HEK293 (cell line): ENCODE data around the gene MSH5.

ENCODE experiments used
- CTCF ChIA-PET: fragments of 350-600 bp; formaldehyde crosslinking; extraction: SDS; loops from one replicate; lab custom pipeline; 2021; ENCODE audit warnings: antibody characterized with exemption; lab: Yijun Ruan, JAX
- POLR2A ChIA-PET: fragments of 300-600 bp; formaldehyde crosslinking; extraction: SDS; loops from one replicate; lab custom pipeline; 2020; ENCODE audit warnings: antibody characterized with exemption, inconsistent platforms; lab: Yijun Ruan, JAX
- H3K27ac ChIP-seq: fragments of 200-500 bp; sonication (Bioruptor generic); 2 replicates; pipeline ENCODE4 v1.5.1; 2014; ENCODE audit warnings: low read depth, low read length, control low read depth, inconsistent platforms; ENCODE audit errors: extremely low read depth
- H3K36me3 ChIP-seq, 2 experiments: fragments of 200-500 bp in 1 of 2; sonication (Bioruptor generic) in 1 of 2; 1 replicate in 1 of 2; 2 replicates in 1 of 2; pipeline ENCODE4 v1.5.1; 2014 to 2017; ENCODE audit warnings: inconsistent platforms in 2 of 2, low read length in 2 of 2; ENCODE audit not compliant: control insufficient read depth in 2 of 2, insufficient read depth in 1 of 2
- H3K4me1 ChIP-seq: fragments of 200-500 bp; sonication (Bioruptor generic); 2 replicates; pipeline ENCODE4 v1.5.1; 2014; ENCODE audit warnings: mild to moderate bottlenecking, low read length, inconsistent platforms; ENCODE audit not compliant: control insufficient read depth, insufficient read depth
- H3K4me3 ChIP-seq: 2 replicates; pipeline ENCODE4 v1.5.1; 2011; ENCODE audit warnings: low read depth, mild to moderate bottlenecking, control low read depth, low read length, moderate library complexity
- H3K9me3 ChIP-seq: fragments of 200-500 bp; sonication (Bioruptor generic); 2 replicates; pipeline ENCODE4 v1.5.1; 2014; ENCODE audit warnings: low read depth, low read length, inconsistent platforms; ENCODE audit not compliant: control insufficient read depth, insufficient read depth
- CTCF ChIP-seq: fragments of 450-650 bp; formaldehyde crosslinking; IDR thresholded peaks from 2 replicates; pipeline ENCODE4 v1.5.1; 2016; ENCODE audit warnings: missing biosample characterization, missing genetic modification characterization
- EGR2 ChIP-seq: fragments of 450-650 bp; formaldehyde crosslinking; IDR thresholded peaks from 2 replicates; pipeline ENCODE4 v1.5.1; 2016; ENCODE audit warnings: low read depth, missing biosample characterization, missing genetic modification characterization
- KLF17 ChIP-seq: fragments of 450-650 bp; formaldehyde crosslinking; IDR thresholded peaks from 2 replicates; pipeline ENCODE4 v1.5.1; 2016; ENCODE audit warnings: missing biosample characterization, missing genetic modification characterization
- PATZ1 ChIP-seq: fragments of 450-650 bp; formaldehyde crosslinking; IDR thresholded peaks from 2 replicates; pipeline ENCODE4 v1.5.1; 2016; ENCODE audit warnings: missing biosample characterization, missing genetic modification characterization
- PRDM10 ChIP-seq: fragments of 450-650 bp; formaldehyde crosslinking; IDR thresholded peaks from 2 replicates; pipeline ENCODE4 v1.5.1; 2016; ENCODE audit warnings: missing biosample characterization, missing genetic modification characterization
- SP7 ChIP-seq: fragments of 450-650 bp; formaldehyde crosslinking; IDR thresholded peaks from 2 replicates; pipeline ENCODE4 v1.5.1; 2016; ENCODE audit warnings: missing biosample characterization, missing genetic modification characterization
- ZBTB17 ChIP-seq: fragments of 450-650 bp; formaldehyde crosslinking; IDR thresholded peaks from 2 replicates; pipeline ENCODE4 v1.5.1; 2016; ENCODE audit warnings: missing biosample characterization, missing genetic modification characterization
- ZBTB48 ChIP-seq: fragments of 450-650 bp; formaldehyde crosslinking; IDR thresholded peaks from 2 replicates; pipeline ENCODE4 v1.5.1; 2016; ENCODE audit warnings: missing biosample characterization, missing genetic modification characterization
- ZFHX2 ChIP-seq: fragments of 450-650 bp; formaldehyde crosslinking; conservative IDR thresholded peaks from 2 replicates; pipeline ENCODE4 v1.5.1; 2016; ENCODE audit warnings: missing biosample characterization, missing genetic modification characterization
- ZFP3 ChIP-seq: fragments of 450-650 bp; formaldehyde crosslinking; IDR thresholded peaks from 2 replicates; pipeline ENCODE4 v1.5.1; 2016; ENCODE audit warnings: low read depth, missing biosample characterization, missing genetic modification characterization
- ZNF335 ChIP-seq: fragments of 450-650 bp; formaldehyde crosslinking; conservative IDR thresholded peaks from 2 replicates; pipeline ENCODE4 v1.5.1; 2016; ENCODE audit warnings: missing biosample characterization, missing genetic modification characterization
- ZNF350 ChIP-seq: fragments of 450-650 bp; formaldehyde crosslinking; IDR thresholded peaks from 2 replicates; pipeline ENCODE4 v1.5.0; 2017; ENCODE audit warnings: missing biosample characterization, mild to moderate bottlenecking, missing genetic modification characterization
- ZNF362 ChIP-seq: fragments of 450-650 bp; formaldehyde crosslinking; IDR thresholded peaks from 2 replicates; pipeline ENCODE4 v1.5.1; 2016; ENCODE audit warnings: missing biosample characterization, missing genetic modification characterization
- ZNF398 ChIP-seq: fragments of 450-650 bp; formaldehyde crosslinking; IDR thresholded peaks from 2 replicates; pipeline ENCODE4 v1.5.1; 2017; ENCODE audit warnings: missing biosample characterization, missing genetic modification characterization
- ZNF626 ChIP-seq: fragments of 450-650 bp; sonication (Bioruptor Pico); formaldehyde crosslinking; IDR thresholded peaks from 2 replicates; pipeline ENCODE4 v1.5.1; 2018; ENCODE audit warnings: missing biosample characterization, missing genetic modification characterization, inconsistent platforms
- ZNF629 ChIP-seq: fragments of 450-650 bp; formaldehyde crosslinking; IDR thresholded peaks from 2 replicates; pipeline ENCODE4 v1.5.1; 2017; ENCODE audit warnings: missing biosample characterization, missing genetic modification characterization

The MSH5 gene

GRCh38 chr6:31791324-31792089 is 51.7 kb downstream of the MSH5 start:
- Histone ChIP-seq H3K9me3 (no peaks in the 10 kb centered on the region), H3K4me3 (no peak overlapping the region), H3K27ac (no peak overlapping the region), H3K36me3 (peaks cover 21 to 38% of the 10 kb centered on the region in 2 experiments), H3K4me1 (no peaks in the 10 kb centered on the region; the same call in 1 of the 2 replicates)
- ChIA-PET POLR2A (interaction anchor here (0.6 to 5.0 kb wide), 12 partner anchors 12 to 131 kb away, joined by 3 to 34 read pairs (median 4); partner anchors contain the start of genes ABHD16A, C6orf47, DDAH2 and HSPA1A), CTCF (interaction anchor here (0.5 to 2.7 kb wide), 34 partner anchors 9 to 347 kb away, joined by 3 to 28 read pairs (median 3); partner anchors contain the start of genes ABHD16A, CLIC1, LSM2 and MSH5)
- TF ChIP-seq CTCF (tag by site-specific recombination): peak; percentile 71
- TF ChIP-seq ZFHX2 (tag by site-specific recombination): peak; percentile 43; the same call in 1 of the 2 replicates
- 0 out of 2 replicates have a peak, but pooled peaks have one; percentile 12 for TF ChIP-seq SP7 (tag by site-specific recombination)
- 0 out of 2 replicates have a peak, but pooled peaks have one; percentile 18 for TF ChIP-seq ZNF335 (tag by site-specific recombination)
- no peak for TF ChIP-seq ZNF626
- no peak for TF ChIP-seq ZNF350 (tag by site-specific recombination)
- no peak for TF ChIP-seq ZFP3 (tag by site-specific recombination)
- TF ChIP-seq ZBTB48 (tag by site-specific recombination): no peak
- peak; percentile 28; the same call in 1 of the 2 replicates for TF ChIP-seq PATZ1 (tag by site-specific recombination)
- 0 out of 2 replicates have a peak, but pooled peaks have one; percentile 52 for TF ChIP-seq KLF17 (tag by site-specific recombination)
- TF ChIP-seq ZBTB17: peak; percentile 81
- no peak for TF ChIP-seq ZNF362 (tag by site-specific recombination)
- TF ChIP-seq EGR2: peak; percentile 68
- TF ChIP-seq ZNF629 (tag by site-specific recombination): no peak

- no peak overlapping the region for H3K27ac ChIP-seq
- no peaks in the 10 kb centered on the region for H3K9me3 ChIP-seq
- ChIA-PET CTCF (interaction anchor here (0.5 to 2.7 kb wide), 21 partner anchors 8 to 166 kb away, joined by 3 to 28 read pairs (median 3); partner anchors contain the start of genes ABHD16A, LSM2, MSH5 and VWA7), POLR2A (interaction anchor here (1.2 to 5.0 kb wide), 5 partner anchors 15 to 132 kb away, joined by 3 to 34 read pairs (median 6); partner anchors contain the start of genes C6orf47, HSPA1B and LSM2)
- no peak overlapping the region for H3K4me3 ChIP-seq
- H3K36me3 ChIP-seq: peaks cover 20 to 38% of the 10 kb centered on the region in 2 experiments
- no peak for TF ChIP-seq ZNF398 (tag by site-specific recombination)
- peak; percentile 93 for TF ChIP-seq PRDM10 (tag by site-specific recombination)
- TF ChIP-seq EGR2: 0 out of 2 replicates have a peak, but pooled peaks have one; percentile 1
- TF ChIP-seq, all 188 proteins: peak for 2
- H3K4me1 ChIP-seq: no peaks in the 10 kb centered on the region; the same call in 1 of the 2 replicates
These were observed 52.2 kb downstream of the MSH5 start for GRCh38 chr6:31792090-31792374.
